H1 (cell line): Measurements from ENCODE around the gene ANKFN1. TPM values are rescaled to one million over a fixed set of nuclear protein-coding genes. Genes with fewer than 3 reads are reported as not detected.

ENCODE experiments used
- CTCF ChIA-PET: fragments of 300-600 bp; sonication (Branson Sonifier 250); formaldehyde crosslinking; loops from one replicate; lab custom pipeline; 2021; ENCODE audit not compliant: partially characterized antibody; lab: Charles Lee
- POLR2A ChIA-PET: fragments of 300-600 bp; sonication (Branson Sonifier 250); formaldehyde crosslinking; loops from one replicate; lab custom pipeline; 2021; ENCODE audit warnings: inconsistent platforms; ENCODE audit not compliant: partially characterized antibody; lab: Charles Lee
- DNase-seq, 2 experiments: peaks; one replicate each; pipeline versions ENCODE4 v3.0.0 to v3.0.0-alpha.2; 2010 to 2022; ENCODE audit warnings: low spot score in 2 of 2, low read depth in 1 of 2, mixed read lengths in 1 of 2
- FAIRE-seq: peaks from 2 replicates; lab custom pipeline; 2011; peaks lifted over from hg19 to GRCh38; lab: Jason Lieb, UNC
- H2AFZ ChIP-seq: 2 replicates; pipeline ENCODE4 v1.8.1; 2012; ENCODE audit warnings: low read length, inconsistent platforms
- H2AK5ac ChIP-seq: 2 replicates; pipeline ENCODE4 v1.6.1; 2013; ENCODE audit warnings: low read depth, low read length
- H2BK120ac ChIP-seq: replicated peaks from 2 replicates; pipeline ENCODE3; 2013; ENCODE audit warnings: low read depth, low read length, inconsistent platforms
- H2BK12ac ChIP-seq: 2 replicates; pipeline ENCODE4 v1.6.1; 2013; ENCODE audit warnings: low read depth, low read length
- H2BK15ac ChIP-seq: 2 replicates; pipeline ENCODE4 v1.6.1; 2013; ENCODE audit warnings: low read length
- H2BK20ac ChIP-seq: 2 replicates; pipeline ENCODE4 v1.6.1; 2013; ENCODE audit warnings: low read length
- H2BK5ac ChIP-seq: 2 replicates; pipeline ENCODE4 v1.6.1; 2013; ENCODE audit warnings: low read depth, low read length
- H3K14ac ChIP-seq: 2 replicates; pipeline ENCODE4 v1.6.1; 2013; ENCODE audit warnings: inconsistent platforms; ENCODE audit not compliant: insufficient read length
- H3K18ac ChIP-seq: 2 replicates; pipeline ENCODE4 v1.6.1; 2013; ENCODE audit warnings: low read length; ENCODE audit errors: extremely low read depth
- H3K23ac ChIP-seq: 2 replicates; pipeline ENCODE4 v1.6.1; 2013; ENCODE audit warnings: inconsistent platforms; ENCODE audit not compliant: insufficient read length
- H3K23me2 ChIP-seq: 2 replicates; pipeline ENCODE4 v1.6.1; 2013; ENCODE audit warnings: low read depth, low read length
- H3K27ac ChIP-seq: 2 replicates; pipeline ENCODE4 v1.6.1; 2011; ENCODE audit warnings: low read depth, low read length, inconsistent platforms
- H3K27me3 ChIP-seq, 4 experiments: replicated peaks in 1 of 4; 1 replicate in 1 of 4; 2 replicates in 3 of 4; pipeline versions ENCODE4 v1.6.1 to v1.8.1; 2011 to 2013; ENCODE audit warnings: low read length in 3 of 4, mild to moderate bottlenecking in 3 of 4, inconsistent platforms in 2 of 4, mixed read lengths in 2 of 4, moderate library complexity in 1 of 4; ENCODE audit not compliant: control insufficient read depth in 3 of 4, insufficient read depth in 3 of 4; ENCODE audit errors: extremely low read depth in 1 of 4
- H3K36me3 ChIP-seq, 4 experiments: 2 replicates each; pipeline versions ENCODE4 v1.6.1 to v1.8.1; 2011 to 2013; ENCODE audit warnings: mild to moderate bottlenecking in 4 of 4, low read length in 3 of 4, moderate library complexity in 2 of 4, control low read depth in 1 of 4, inconsistent platforms in 1 of 4; ENCODE audit not compliant: insufficient read depth in 4 of 4, control insufficient read depth in 2 of 4
- H3K4ac ChIP-seq: replicated peaks from 2 replicates; pipeline ENCODE3; 2013; ENCODE audit warnings: low read length, low read depth, mixed read lengths, inconsistent platforms; ENCODE audit not compliant: insufficient read length
- H3K4me1 ChIP-seq, 4 experiments: replicated peaks in 1 of 4; 1 replicate in 1 of 4; 2 replicates in 3 of 4; pipeline versions ENCODE4 v1.6.1 to v1.8.1; 2011 to 2013; ENCODE audit warnings: low read length in 3 of 4, inconsistent platforms in 2 of 4, mixed read lengths in 1 of 4; ENCODE audit not compliant: insufficient read depth in 4 of 4, control insufficient read depth in 3 of 4
- H3K4me2 ChIP-seq, 2 experiments: 2 replicates each; pipeline versions ENCODE4 v1.6.1 to v1.8.1; 2011 to 2013; ENCODE audit warnings: low read depth in 2 of 2, low read length in 2 of 2, control low read depth in 1 of 2, inconsistent platforms in 1 of 2, mild to moderate bottlenecking in 1 of 2; ENCODE audit not compliant: insufficient read depth in 1 of 2
- H3K4me3 ChIP-seq, 4 experiments: fragments of 200-600, 300-600 bp in 1 of 4; sonication (generic), shearing (Covaris generic), sonication (Bioruptor Twin) in 1 of 4; 2 replicates each; pipeline versions ENCODE4 v1.5.1 to v1.8.1; 2011 to 2016; ENCODE audit warnings: low read length in 4 of 4, low read depth in 3 of 4, control low read depth in 2 of 4, inconsistent platforms in 2 of 4, mild to moderate bottlenecking in 2 of 4, mixed read lengths in 1 of 4, moderate library complexity in 1 of 4; ENCODE audit not compliant: insufficient read depth in 2 of 4; ENCODE audit errors: extremely low read depth in 1 of 4
- H3K56ac ChIP-seq: replicated peaks from 2 replicates; pipeline ENCODE3; 2013; ENCODE audit warnings: low read depth, mild to moderate bottlenecking, mixed read lengths, low read length, inconsistent platforms; ENCODE audit not compliant: insufficient read length
- H3K79me1 ChIP-seq: 2 replicates; pipeline ENCODE4 v1.6.1; 2013; ENCODE audit warnings: low read depth, low read length, control low read depth
- H3K79me2 ChIP-seq, 2 experiments: 2 replicates each; pipeline versions ENCODE4 v1.6.1 to v1.8.1; 2012 to 2013; ENCODE audit warnings: low read length in 2 of 2, mild to moderate bottlenecking in 2 of 2, inconsistent platforms in 1 of 2; ENCODE audit not compliant: insufficient read depth in 2 of 2, control insufficient read depth in 1 of 2
- H3K9ac ChIP-seq, 4 experiments: replicated peaks in 1 of 4; 1 replicate in 1 of 4; 2 replicates in 3 of 4; pipeline versions ENCODE4 v1.6.1 to v1.8.1; 2011 to 2013; ENCODE audit warnings: low read depth in 3 of 4, low read length in 3 of 4, control low read depth in 2 of 4, mild to moderate bottlenecking in 2 of 4, moderate library complexity in 2 of 4, inconsistent platforms in 1 of 4; ENCODE audit errors: extremely low read depth in 1 of 4
- H3K9me3 ChIP-seq, 2 experiments: 2 replicates each; pipeline versions ENCODE4 v1.6.1 to v1.8.1; 2012 to 2013; ENCODE audit warnings: mild to moderate bottlenecking in 2 of 2, moderate library complexity in 2 of 2, control low read depth in 1 of 2, inconsistent platforms in 1 of 2, low read depth in 1 of 2, low read length in 1 of 2, mixed read lengths in 1 of 2; ENCODE audit not compliant: insufficient read depth in 2 of 2
- H4K20me1 ChIP-seq, 2 experiments: replicated peaks in 1 of 2; 2 replicates each; pipeline versions ENCODE3 to v1.8.1; 2011 to 2013; ENCODE audit warnings: inconsistent platforms in 2 of 2, low read length in 2 of 2, mild to moderate bottlenecking in 1 of 2; ENCODE audit not compliant: insufficient read depth in 2 of 2, control insufficient read depth in 1 of 2
- H4K5ac ChIP-seq: 2 replicates; pipeline ENCODE4 v1.6.1; 2013; ENCODE audit warnings: low read length, low read depth, mixed read lengths, inconsistent platforms; ENCODE audit not compliant: insufficient read length
- H4K8ac ChIP-seq: 2 replicates; pipeline ENCODE4 v1.8.0; 2013; ENCODE audit warnings: mild to moderate bottlenecking, moderate library complexity, low read length, inconsistent platforms; ENCODE audit not compliant: insufficient read depth; ENCODE audit errors: extremely low read depth
- H4K91ac ChIP-seq: replicated peaks from 2 replicates; pipeline ENCODE3; 2013; ENCODE audit warnings: low read length, mixed read lengths, inconsistent platforms; ENCODE audit not compliant: insufficient read length
- ASH2L ChIP-seq: fragments of 200-600, 300-600 bp; sonication (generic); IDR thresholded peaks from one replicate; pipeline ENCODE4 v1.7.1; 2017; ENCODE audit warnings: low read length
- BACH1 ChIP-seq: IDR thresholded peaks from 2 replicates; pipeline ENCODE4 v1.6.1; 2012; ENCODE audit warnings: low read length, improper control_type of control experiment
- CHD2 ChIP-seq: IDR thresholded peaks from 2 replicates; pipeline ENCODE4 v1.6.1; 2012; ENCODE audit warnings: low read length, improper control_type of control experiment
- CREB1 ChIP-seq: IDR thresholded peaks from 2 replicates; pipeline ENCODE4 v1.6.1; 2012; ENCODE audit warnings: inconsistent platforms
- EGR1 ChIP-seq: IDR thresholded peaks from 2 replicates; pipeline ENCODE4 v1.6.1; 2011; ENCODE audit warnings: low read depth, low read length, borderline replicate concordance
- GTF2F1 ChIP-seq: IDR thresholded peaks from 2 replicates; pipeline ENCODE4 v1.6.1; 2012; ENCODE audit warnings: low read depth, low read length, improper control_type of control experiment, borderline replicate concordance
- HDAC6 ChIP-seq: IDR thresholded peaks from one replicate; pipeline ENCODE4 v1.7.1; 2012; ENCODE audit warnings: low read depth, mild to moderate bottlenecking, inconsistent platforms, low read length, moderate library complexity
- RNF2 ChIP-seq: fragments of 200-900, 300-1000 bp; sonication (generic); IDR thresholded peaks from 2 replicates; pipeline ENCODE4 v1.7.1; 2016; ENCODE audit warnings: borderline replicate concordance, low read depth, mild to moderate bottlenecking, antibody characterized with exemption, low read length; ENCODE audit not compliant: poor library complexity, severe bottlenecking; ENCODE audit errors: missing control alignments
- RXRA ChIP-seq: IDR thresholded peaks from 2 replicates; pipeline ENCODE4 v1.6.1; 2011; ENCODE audit warnings: low read depth, mild to moderate bottlenecking, low read length, moderate library complexity; ENCODE audit not compliant: insufficient read depth
- SIN3A ChIP-seq, 2 experiments: IDR thresholded peaks in 1 of 2; conservative IDR thresholded peaks in 1 of 2; 2 replicates each; pipeline ENCODE4 v1.6.1; 2011 to 2012; ENCODE audit warnings: low read length in 2 of 2, improper control_type of control experiment in 1 of 2, low read depth in 1 of 2, mild to moderate bottlenecking in 1 of 2
- SP1 ChIP-seq: IDR thresholded peaks from 2 replicates; pipeline ENCODE4 v1.6.1; 2011; ENCODE audit warnings: low read depth, low read length
- TAF7 ChIP-seq: optimal IDR thresholded peaks from 2 replicates; pipeline ENCODE3; 2011; ENCODE audit warnings: low read depth, mild to moderate bottlenecking, inconsistent platforms, low read length, moderate library complexity, borderline replicate concordance
- TEAD4 ChIP-seq: IDR thresholded peaks from 2 replicates; pipeline ENCODE4 v1.6.1; 2012; ENCODE audit warnings: low read depth, low read length, inconsistent platforms, mixed read lengths
- ZNF274 ChIP-seq: IDR thresholded peaks from 2 replicates; pipeline ENCODE4 v1.7.0; 2012; ENCODE audit warnings: low read length, borderline replicate concordance; ENCODE audit errors: extremely low read depth
- WGBS, 2 experiments: shearing (Covaris generic) in 1 of 2; methylation state at CpG; one replicate each; pipeline versions ENCODE4 v1.1.6 to v1.1.7; 2013 to 2015; ENCODE audit warnings: low lambda C conversion rate in 2 of 2, mixed read lengths in 2 of 2, inconsistent platforms in 1 of 2, low coverage in 1 of 2, missing lambda C conversion rate in 1 of 2; ENCODE audit not compliant: insufficient replicate concordance in 2 of 2, insufficient coverage in 1 of 2, insufficient read length in 1 of 2; ENCODE audit errors: extremely low coverage in 1 of 2, missing lambda C conversion rate in 1 of 2; 5-methylcytosine and 5-hydroxymethylcytosine counted together
- polyA plus RNA-seq, 7 experiments: library from polyadenylated mRNA; depleted of rRNA in 3 of 7; stranded (reverse) in 5 of 7; unstranded in 2 of 7; fragments of >200 nt in 5 of 7; fragments of 200-250 nt in 2 of 7; gene quantifications; 1 replicate in 5 of 7; 2 replicates in 1 of 7; 4 replicates in 1 of 7; pipeline versions ENCODE4 v1.2.1 to v1.2.3, GENCODE V29; 2011 to 2013; ENCODE audit warnings: missing spikeins in 2 of 7, mixed read lengths in 2 of 7
- total RNA-seq: library from RNA; stranded (reverse); fragmentation: NEBNext Ultra II Directional; extraction: Animal tissue kit (Norgen Biotek cat#: 25700); gene quantifications from 2 replicates; pipeline ENCODE4 v1.2.1, GENCODE V29; 2021

The ANKFN1 gene
- total and polyA plus RNA-seq, 2 of the 8 experiments (the other 6 are each of a cell fraction or from before 2014, with no cell fraction given): not detected

- Histone ChIP-seq H2BK120ac (no peak overlapping the region), H3K27me3 (no peaks in the 10 kb centered on the region), H3K4me3 (no peak overlapping the region), H3K14ac (no peak overlapping the region), H3K9ac (no peak overlapping the region), H2BK20ac (no peak overlapping the region), H2AFZ (no peak overlapping the region; the same call in 1 of the 2 replicates), H2AK5ac (no peak overlapping the region), H2BK12ac (no peak overlapping the region), H2BK15ac (no peak overlapping the region), H4K5ac (no peak overlapping the region), H3K79me1 (no peaks in the 10 kb centered on the region), H2BK5ac (no peak overlapping the region), H4K20me1 (no peaks in the 10 kb centered on the region), H3K36me3 (no peaks in the 10 kb centered on the region), H3K4me2 (no peak overlapping the region), H3K79me2 (no peaks in the 10 kb centered on the region), H4K91ac (no peak overlapping the region), H3K4ac (no peak overlapping the region), H3K18ac (no peak overlapping the region), H3K27ac (no peak overlapping the region), H4K8ac (no peak overlapping the region), H3K4me1 (no peaks in the 10 kb centered on the region; a peak in 2 of 7 replicates), H3K23ac (no peak overlapping the region), H3K9me3 (no peaks in the 10 kb centered on the region), H3K23me2 (no peaks in the 10 kb centered on the region), H3K56ac (no peak overlapping the region)
- DNase-seq (no peak), FAIRE-seq (no peak)
- ChIA-PET POLR2A (no interaction called here), CTCF (interaction anchor here (1.3 kb wide), 1 partner anchor 54 kb away, joined by 4 read pairs; no protein-coding TSS in a partner anchor)
- WGBS, 2 experiments: 96% methylated on average over 2 of the region's 2 CpGs; no CpG with 5 or more reads in 1 of the 2 experiments
- TF ChIP-seq CREB1 (no peak), EGR1 (no peak), HDAC6 (no peak), RXRA (no peak), SP1 (no peak), GTF2F1 (no peak), CHD2 (no peak), TEAD4 (no peak), SIN3A (conservative IDR thresholded peaks at IDR 0.05 in 1 of 2, IDR thresholded peaks at IDR 0.05 in 1 of 2; ENCODE audit: low read depth in 1 of 2, low read length in 2 of 2) (no peak), ASH2L (no peak), TAF7 (no peak), BACH1 (no peak), RNF2 (no peak), ZNF274 (no peak)
These were observed 22.2 kb downstream of the ANKFN1 start for GRCh38 chr17:56175299-56175955.
